Endothelial cell (in vitro differentiated cells): ENCODE results near the gene BCL2L13. TPM values are rescaled to one million over a fixed set of nuclear protein-coding genes. Genes with fewer than 3 reads are reported as not detected.
"Not testable (repeated sequence)": the region's sequence is repeated elsewhere in the genome, so short reads cannot be mapped to it uniquely, and the experiment has no call there.

Experiments used
- DNase-seq: peaks from one replicate; pipeline ENCODE4 v3.0.0; 2021; ENCODE audit warnings: low spot score
- H3K27ac Mint-ChIP-seq: one replicate; pipeline ENCODE4 v1.8.0; 2021; ENCODE audit warnings: mixed read lengths, inconsistent platforms; ENCODE audit not compliant: unreplicated experiment
- H3K27me3 Mint-ChIP-seq: one replicate; pipeline ENCODE4 v1.8.0; 2021; ENCODE audit warnings: mild to moderate bottlenecking, moderate library complexity, mixed read lengths, inconsistent platforms; ENCODE audit not compliant: unreplicated experiment
- H3K36me3 Mint-ChIP-seq: one replicate; pipeline ENCODE4 v1.8.0; 2021; ENCODE audit warnings: mild to moderate bottlenecking, low read depth, mixed read lengths, inconsistent platforms; ENCODE audit not compliant: unreplicated experiment
- H3K4me1 Mint-ChIP-seq: one replicate; pipeline ENCODE4 v1.8.0; 2021; ENCODE audit warnings: mild to moderate bottlenecking, mixed read lengths, inconsistent platforms; ENCODE audit not compliant: unreplicated experiment
- H3K4me3 Mint-ChIP-seq: one replicate; pipeline ENCODE4 v1.8.0; 2021; ENCODE audit warnings: mild to moderate bottlenecking, mixed read lengths, inconsistent platforms; ENCODE audit not compliant: unreplicated experiment
- H3K9me3 Mint-ChIP-seq: one replicate; pipeline ENCODE4 v1.8.0; 2021; ENCODE audit warnings: mixed read lengths, inconsistent platforms; ENCODE audit not compliant: unreplicated experiment
- CTCF ChIP-seq: fragments of 200-600 bp; sonication (generic); IDR thresholded peaks from one replicate; pipeline ENCODE4 v1.5.0; 2021; ENCODE audit warnings: antibody characterized with exemption; ENCODE audit not compliant: unreplicated experiment
- total RNA-seq: library from RNA; stranded (reverse); fragmentation: NEBNext Ultra II Directional; extraction: Animal tissue kit (Norgen Biotek cat#: 25700); gene quantifications from one replicate; pipeline ENCODE4 v1.2.1, GENCODE V29; 2021; ENCODE audit not compliant: unreplicated experiment

The BCL2L13 gene
- total RNA-seq, 1 donor from 2014 or later: 26.2 TPM

DNA sequence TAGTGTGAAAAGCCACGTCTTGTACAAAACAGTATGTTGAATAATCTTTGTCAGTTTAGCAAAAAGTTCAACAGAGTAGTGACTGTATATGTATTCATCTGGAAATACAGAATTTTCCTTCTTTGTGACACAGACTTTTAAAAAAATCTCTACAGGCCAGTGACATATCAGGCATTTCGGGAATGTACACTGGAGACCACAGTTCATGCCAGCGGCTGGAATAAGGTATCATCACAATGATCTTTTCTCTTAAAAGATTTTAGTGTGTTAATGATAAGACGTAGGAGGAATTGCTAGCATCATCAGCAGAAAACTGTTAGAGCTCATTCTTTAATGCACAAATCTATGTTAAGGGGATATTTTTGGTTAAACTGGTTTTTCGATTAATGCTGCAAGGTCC lies 57.4 kb downstream of the BCL2L13 start:
- TF ChIP-seq CTCF: no peak
- DNase-seq: no peak
- no peak overlapping the region for H3K27ac Mint-ChIP-seq
- no peak overlapping the region for H3K4me3 Mint-ChIP-seq
- peaks cover 1% of the 10 kb centered on the region for H3K27me3 Mint-ChIP-seq
- H3K9me3 Mint-ChIP-seq: no peaks in the 10 kb centered on the region
- H3K4me1 Mint-ChIP-seq: peaks cover 19% of the 10 kb centered on the region
- peaks cover 4% of the 10 kb centered on the region for H3K36me3 Mint-ChIP-seq

DNA sequence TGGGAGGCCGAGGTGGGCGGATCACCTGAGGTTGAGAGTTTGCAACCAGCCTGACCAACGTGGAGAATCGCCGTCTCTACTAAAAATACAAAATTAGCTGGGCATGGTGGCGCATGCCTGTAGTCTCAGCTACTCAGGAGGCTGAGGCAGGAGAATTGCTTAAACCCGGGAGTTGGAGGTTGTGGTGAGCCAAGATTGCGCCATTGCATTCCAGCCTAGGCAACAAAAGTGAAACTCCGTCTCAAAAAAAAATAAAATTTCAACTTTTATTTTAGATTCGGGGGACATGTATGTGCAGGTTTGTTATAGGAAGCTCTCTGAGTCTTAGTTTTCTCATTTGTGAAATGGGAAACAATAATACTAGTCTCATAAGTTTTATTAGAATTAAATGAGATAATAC lies 58.6 kb downstream of the BCL2L13 start:
- peaks cover 19% of the 10 kb centered on the region for H3K4me1 Mint-ChIP-seq
- H3K4me3 Mint-ChIP-seq, H3K27ac Mint-ChIP-seq, H3K9me3 Mint-ChIP-seq, H3K36me3 Mint-ChIP-seq, DNase-seq, H3K27me3 Mint-ChIP-seq: not testable (repeated sequence)

- H3K9me3 Mint-ChIP-seq, H3K36me3 Mint-ChIP-seq, H3K27me3 Mint-ChIP-seq, H3K27ac Mint-ChIP-seq, DNase-seq, H3K4me3 Mint-ChIP-seq: not testable (repeated sequence)
- peaks cover 19% of the 10 kb centered on the region for H3K4me1 Mint-ChIP-seq
Observed at GRCh38 chr22:17698276-17698675, 59.7 kb downstream of the BCL2L13 start.

DNA sequence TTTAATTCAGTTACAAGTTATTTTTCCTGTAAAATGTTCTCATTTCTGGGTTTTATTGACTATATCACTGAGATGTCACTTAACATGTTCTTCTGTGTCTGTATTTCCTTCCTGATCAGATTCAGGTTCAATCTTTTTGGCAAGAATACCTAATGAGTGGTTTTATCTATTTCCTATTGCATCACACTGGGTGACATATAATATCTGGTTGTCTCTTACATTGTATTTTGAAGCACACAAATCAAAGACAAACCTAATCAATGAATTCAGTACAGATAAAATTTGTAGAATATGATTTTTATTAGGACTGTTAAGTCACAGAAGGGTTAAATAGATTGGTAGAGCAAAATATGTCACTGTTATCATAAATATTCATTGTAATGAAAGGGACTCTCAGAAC lies 60.4 kb downstream of the BCL2L13 start:
- TF ChIP-seq CTCF: no peak
- no peaks in the 10 kb centered on the region for H3K9me3 Mint-ChIP-seq
- no peak for DNase-seq
- H3K27ac Mint-ChIP-seq: no peak overlapping the region
- no peak overlapping the region for H3K4me3 Mint-ChIP-seq
- H3K4me1 Mint-ChIP-seq: peaks cover 19% of the 10 kb centered on the region
- H3K36me3 Mint-ChIP-seq: peaks cover 4% of the 10 kb centered on the region
- peaks cover 1% of the 10 kb centered on the region for H3K27me3 Mint-ChIP-seq

GRCh38 chr22:17699696-17700340 lies 61.3 kb downstream of the BCL2L13 start:
- H3K4me3 Mint-ChIP-seq: no peak overlapping the region
- peaks cover 4% of the 10 kb centered on the region for H3K36me3 Mint-ChIP-seq
- no peak overlapping the region for H3K27ac Mint-ChIP-seq
- H3K4me1 Mint-ChIP-seq: peaks cover 17% of the 10 kb centered on the region
- no peak for TF ChIP-seq CTCF
- no peak for DNase-seq
- no peaks in the 10 kb centered on the region for H3K9me3 Mint-ChIP-seq
- H3K27me3 Mint-ChIP-seq: peaks cover 1% of the 10 kb centered on the region

GRCh38 chr22:17700778-17701177 lies 62.2 kb downstream of the BCL2L13 start:
- Mint-ChIP-seq H3K9me3 (no peaks in the 10 kb centered on the region), H3K36me3 (peaks cover 4% of the 10 kb centered on the region), H3K27me3 (no peaks in the 10 kb centered on the region), H3K4me3 (no peak overlapping the region), H3K4me1 (peaks cover 14% of the 10 kb centered on the region), H3K27ac (peak overlapping the region; percentile 74)
- TF ChIP-seq CTCF: no peak
- no peak for DNase-seq
